Measurements from ENCODE around the gene DLG2.

The DLG2 gene

DNA sequence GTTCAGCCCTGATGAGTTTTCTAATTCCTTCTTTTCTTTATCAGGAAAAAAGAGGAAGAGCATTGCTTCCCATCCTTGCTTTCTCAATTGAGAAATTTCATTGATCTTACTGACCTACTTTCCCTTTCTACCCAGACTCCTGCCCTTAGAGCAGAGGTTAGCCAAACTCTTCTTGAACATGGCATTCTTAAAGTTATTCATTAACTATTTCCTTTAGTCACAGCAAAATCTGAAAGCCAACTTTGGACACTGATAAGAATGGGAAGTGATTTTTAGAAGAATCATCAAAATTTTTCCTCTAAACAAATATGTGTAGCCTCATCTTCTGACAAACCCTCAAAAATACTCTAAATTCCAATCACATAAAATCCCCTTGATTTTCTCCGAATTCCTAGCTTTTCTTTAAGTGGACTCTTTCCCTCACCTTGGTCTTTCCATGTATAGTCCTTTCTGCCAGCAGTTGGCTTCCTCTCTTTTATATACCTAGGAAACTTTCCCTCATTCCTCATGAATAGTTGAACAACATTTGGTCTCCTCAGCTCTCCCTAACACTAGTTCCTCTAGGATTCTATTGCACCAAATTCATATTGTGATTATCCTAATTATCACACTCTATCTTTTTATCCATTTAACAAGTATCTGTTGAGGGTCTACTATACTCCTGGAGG is 1774.2 kb downstream of the DLG2 start:
- TF ChIP-seq, protein P1, sequence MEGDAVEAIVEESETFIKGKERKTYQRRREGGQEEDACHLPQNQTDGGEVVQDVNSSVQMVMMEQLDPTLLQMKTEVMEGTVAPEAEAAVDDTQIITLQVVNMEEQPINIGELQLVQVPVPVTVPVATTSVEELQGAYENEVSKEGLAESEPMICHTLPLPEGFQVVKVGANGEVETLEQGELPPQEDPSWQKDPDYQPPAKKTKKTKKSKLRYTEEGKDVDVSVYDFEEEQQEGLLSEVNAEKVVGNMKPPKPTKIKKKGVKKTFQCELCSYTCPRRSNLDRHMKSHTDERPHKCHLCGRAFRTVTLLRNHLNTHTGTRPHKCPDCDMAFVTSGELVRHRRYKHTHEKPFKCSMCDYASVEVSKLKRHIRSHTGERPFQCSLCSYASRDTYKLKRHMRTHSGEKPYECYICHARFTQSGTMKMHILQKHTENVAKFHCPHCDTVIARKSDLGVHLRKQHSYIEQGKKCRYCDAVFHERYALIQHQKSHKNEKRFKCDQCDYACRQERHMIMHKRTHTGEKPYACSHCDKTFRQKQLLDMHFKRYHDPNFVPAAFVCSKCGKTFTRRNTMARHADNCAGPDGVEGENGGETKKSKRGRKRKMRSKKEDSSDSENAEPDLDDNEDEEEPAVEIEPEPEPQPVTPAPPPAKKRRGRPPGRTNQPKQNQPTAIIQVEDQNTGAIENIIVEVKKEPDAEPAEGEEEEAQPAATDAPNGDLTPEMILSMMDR (IDR thresholded peaks at IDR 0.05; ENCODE audit: borderline replicate concordance, insufficient read depth, low read depth, low read length), result no peak
- no peak overlapping the region for H3K4me3 ChIP-seq (ENCODE audit: low read depth, low read length)

GRCh38 chr11:83852012-83852411 is 1775.1 kb downstream of the DLG2 start:
- TF ChIP-seq, protein P1 (IDR thresholded peaks at IDR 0.05; ENCODE audit: borderline replicate concordance, insufficient read depth, low read depth, low read length), result no peak
- no peak overlapping the region for H3K4me3 ChIP-seq (ENCODE audit: low read depth, low read length)

- H3K4me3 ChIP-seq (ENCODE audit: low read depth, low read length), result no peak overlapping the region
- TF ChIP-seq, protein P1 (IDR thresholded peaks at IDR 0.05; ENCODE audit: borderline replicate concordance, insufficient read depth, low read depth, low read length), result no peak
These were observed 1779.6 kb downstream of the DLG2 start for GRCh38 chr11:83847467-83848034.

GRCh38 chr11:83845797-83846196 is 1781.3 kb downstream of the DLG2 start:
- H3K4me3 ChIP-seq (ENCODE audit: low read depth, low read length), result no peak overlapping the region
- TF ChIP-seq, protein P1 (IDR thresholded peaks at IDR 0.05; ENCODE audit: borderline replicate concordance, insufficient read depth, low read depth, low read length), result no peak

GRCh38 chr11:83840326-83840725 is 1786.8 kb downstream of the DLG2 start:
- H3K4me3 ChIP-seq (ENCODE audit: low read depth, low read length), result no peak overlapping the region

DNA sequence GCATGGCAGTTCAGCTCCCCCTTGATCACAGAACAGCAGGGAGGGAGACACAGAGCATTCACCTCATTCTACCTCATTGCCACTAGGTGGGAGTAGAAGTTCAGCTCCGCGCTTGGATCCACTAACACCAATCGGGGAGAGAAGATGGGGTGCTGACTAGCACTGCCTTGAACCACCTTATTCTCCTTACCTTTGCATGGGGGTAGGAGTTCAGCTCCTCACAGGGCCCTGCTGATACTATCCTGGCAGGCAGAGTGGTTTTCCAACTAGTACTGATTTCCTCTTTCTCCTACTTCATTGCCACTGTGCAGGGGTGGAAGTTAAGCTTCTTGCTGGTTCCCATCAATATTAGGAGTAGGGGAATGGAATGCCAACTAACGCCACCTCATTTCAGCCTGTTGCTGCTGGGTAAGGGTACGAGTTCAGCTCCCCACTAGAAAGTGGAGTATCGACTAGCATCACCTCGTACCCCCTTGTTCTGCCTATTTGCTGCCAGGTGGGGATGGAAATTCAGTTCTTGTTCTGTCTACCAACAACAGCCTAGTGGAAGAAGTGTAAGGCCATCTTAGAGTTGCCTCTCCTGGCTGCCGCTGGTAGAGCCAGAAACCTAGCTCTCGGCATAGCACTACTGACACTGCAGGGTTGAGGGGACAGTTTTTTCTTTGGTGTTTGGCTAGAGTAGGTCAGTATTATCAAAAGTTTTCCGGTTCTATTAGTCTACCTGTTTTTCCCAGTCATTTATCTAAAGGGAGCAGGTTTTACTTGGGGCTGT is 1790.1 kb downstream of the DLG2 start:
- TF ChIP-seq, protein P1 (IDR thresholded peaks at IDR 0.05; ENCODE audit: borderline replicate concordance, insufficient read depth, low read depth, low read length), result peak; percentile 79
- H3K4me3 ChIP-seq (ENCODE audit: low read depth, low read length), result no peak overlapping the region

More at GRCh38 chr11:83840326-83840725, 1786.8 kb downstream of the DLG2 start:
- TF ChIP-seq, protein P1 (IDR thresholded peaks at IDR 0.05; ENCODE audit: borderline replicate concordance, insufficient read depth, low read depth, low read length), result no peak

All from GM12875 (cell line).